Adrenal gland (tissue), 12 donors: ENCODE data around the gene CDH4. TPM values are rescaled to one million over a fixed set of nuclear protein-coding genes. Genes with fewer than 3 reads are reported as not detected.

ENCODE experiments used
- DNase-seq, 7 donors: peaks; one replicate each; pipeline ENCODE4 v3.0.0-alpha.2; 2019 to 2020
- H3K27ac ChIP-seq, 5 donors: fragments of 200-600 bp; sonication (generic) in 4 of 5; 1 replicate in 3 of 5; 2 replicates in 2 of 5; pipeline versions ENCODE4 v1.5.1 to v1.8.0; 2016 to 2020; ENCODE audit warnings: mild to moderate bottlenecking in 1 of 5
- H3K27me3 ChIP-seq: fragments of 200-600 bp; 2 replicates; pipeline ENCODE4 v1.8.0; 2021
- H3K36me3 ChIP-seq, 2 donors: fragments of 200-600 bp; replicated peaks in 1 of 2; 1 replicate in 1 of 2; 2 replicates in 1 of 2; pipeline versions ENCODE4 v1.5.1 to v1.8.0; 2018 to 2022
- H3K4me1 ChIP-seq, 2 donors: fragments of 200-600 bp; replicated peaks in 1 of 2; 1 replicate in 1 of 2; 2 replicates in 1 of 2; pipeline versions ENCODE4 v1.5.1 to v1.8.0; 2018 to 2021
- H3K4me3 ChIP-seq, 4 donors: fragments of 200-600 bp; sonication (generic) in 3 of 4; one replicate each; pipeline ENCODE4 v1.5.1; 2016 to 2018
- H3K9me3 ChIP-seq, 3 donors: fragments of 200-600 bp; sonication (generic) in 1 of 3; replicated peaks in 1 of 3; 1 replicate in 2 of 3; 2 replicates in 1 of 3; pipeline versions ENCODE4 v1.5.1 to v1.8.0; 2016 to 2021
- CTCF ChIP-seq, 6 experiments: fragments of 450-650 bp in 4 of 6; fragments of 200-600 bp in 2 of 6; sonication (generic) in 1 of 6; IDR thresholded peaks; 1 replicate in 5 of 6; 2 replicates in 1 of 6; pipeline versions ENCODE4 v1.5.1 to v1.8.0; 2016 to 2021; ENCODE audit warnings: antibody characterized with exemption in 6 of 6, mild to moderate bottlenecking in 2 of 6, moderate library complexity in 1 of 6
- POLR2A ChIP-seq, 2 donors: fragments of 450-650 bp; IDR thresholded peaks; one replicate each; pipeline ENCODE4 v1.6.1; 2017; ENCODE audit warnings: antibody characterized with exemption in 2 of 2, mild to moderate bottlenecking in 2 of 2, moderate library complexity in 1 of 2
- WGBS, 4 donors: extraction: QIAGEN DNeasy Blood & Tissue Kit in 2 of 4; methylation state at CpG; one replicate each; pipeline versions ENCODE4 v1.1.5 to v1.1.7; 2013 to 2017; 5-methylcytosine and 5-hydroxymethylcytosine counted together
- intact Hi-C, 2 donors: fragments of 100-400 bp; cut with DNase I; formaldehyde crosslinking; loops; one replicate each; pipeline versions ENCODE4 v1.14.1 to v1.15.0; 2022 to 2023
- polyA plus RNA-seq, 3 donors: library from polyadenylated mRNA; stranded (reverse); fragments of 200-250 nt in 2 of 3; fragments of 350-450 nt in 1 of 3; fragmentation: Illumina TruSeq in 1 of 3; extraction: RNeasy Lipid Tissue Mini Kit (QIAGEN cat#74804) in 1 of 3; gene quantifications; one replicate each; pipeline ENCODE4 v1.2.3, GENCODE V29; 2013 to 2014
- total RNA-seq, 9 donors: library from RNA; depleted of rRNA in 4 of 9; stranded (reverse); fragments of >200 nt in 4 of 9; fragments of 120-200 nt in 1 of 9; fragmentation: NEBNext Ultra II Directional in 1 of 9; extraction: Animal tissue kit (Norgen Biotek cat#: 25700) in 1 of 9; gene quantifications; one replicate each; pipeline versions ENCODE4 v1.1.0 to v1.2.4, GENCODE V29; 2013 to 2023
- donor health status: healthy with polysubstance abuse.
- donor health status: Bipolar disorder and iron deficiency.
- donor health status: DM: yes; HTN: yes; CAD: no.
- donor health status: DM: no; HTN: no; CAD: no.
- donor health status: DM: no; HTN: no; CAD: no.
- donor health status: DM: yes; HTN: yes; CAD: no.

The CDH4 gene
- total and polyA plus RNA-seq, 12 donors: 0.08 to 0.53 (median 0.20) TPM; not detected in 3

- Histone ChIP-seq H3K4me1 (no peaks in the 10 kb centered on the region), H3K27me3 (no peaks in the 10 kb centered on the region), H3K9me3 (no peaks in the 10 kb centered on the region), H3K4me3 (no peak overlapping the region), H3K27ac (no peak overlapping the region), H3K36me3 (no peaks in the 10 kb centered on the region)
- intact Hi-C loops: no loop called here
- 55 to 73% (median 59%) methylated on average over 15 to 24 of the region's 24 CpGs for WGBS, 4 donors
- TF ChIP-seq POLR2A (IDR thresholded peaks at IDR 0.05): no peak
- no peak for TF ChIP-seq CTCF (IDR thresholded peaks at IDR 0.05)
- DNase-seq: no peak
Measured at GRCh38 chr20:61869750-61870507, 617.9 kb downstream of the CDH4 start.

- H3K27me3 ChIP-seq: no peaks in the 10 kb centered on the region
- WGBS, 4 donors: 78 to 84% (median 80%) methylated on average over 6 of the region's 6 CpGs
- no peak overlapping the region for H3K4me3 ChIP-seq
- no peaks in the 10 kb centered on the region for H3K36me3 ChIP-seq
- TF ChIP-seq CTCF (IDR thresholded peaks at IDR 0.05): no peak
- no peak for TF ChIP-seq POLR2A (IDR thresholded peaks at IDR 0.05)
- no peaks in the 10 kb centered on the region for H3K9me3 ChIP-seq
- no peaks in the 10 kb centered on the region for H3K4me1 ChIP-seq
- DNase-seq: no peak
- intact Hi-C loops: no loop called here
- H3K27ac ChIP-seq: no peak overlapping the region
Measured at GRCh38 chr20:61871160-61871559, 619.1 kb downstream of the CDH4 start.

- no peaks in the 10 kb centered on the region for H3K27me3 ChIP-seq
- no peak for DNase-seq
- no peak overlapping the region for H3K4me3 ChIP-seq
- no peaks in the 10 kb centered on the region for H3K4me1 ChIP-seq
- intact Hi-C loops: no loop called here
- TF ChIP-seq CTCF (IDR thresholded peaks at IDR 0.05) (no peak), POLR2A (IDR thresholded peaks at IDR 0.05) (no peak)
- no peaks in the 10 kb centered on the region for H3K9me3 ChIP-seq
- 84 to 90% (median 87%) methylated on average over 8 of the region's 8 CpGs for WGBS, 4 donors
- H3K36me3 ChIP-seq: no peaks in the 10 kb centered on the region
- no peak overlapping the region for H3K27ac ChIP-seq
Measured at GRCh38 chr20:61871913-61872312, 619.9 kb downstream of the CDH4 start.

- no peak for TF ChIP-seq POLR2A (IDR thresholded peaks at IDR 0.05)
- TF ChIP-seq CTCF (IDR thresholded peaks at IDR 0.05): no peak
- WGBS, 4 donors: 88 to 92% (median 89%) methylated on average over 4 to 20 of the region's 20 CpGs
- Histone ChIP-seq H3K4me3 (no peak overlapping the region), H3K27ac (no peak overlapping the region), H3K4me1 (no peaks in the 10 kb centered on the region), H3K27me3 (no peaks in the 10 kb centered on the region), H3K9me3 (no peaks in the 10 kb centered on the region), H3K36me3 (no peaks in the 10 kb centered on the region)
- intact Hi-C loops: no loop called here
- no peak for DNase-seq
Measured at GRCh38 chr20:61872371-61872900, 620.4 kb downstream of the CDH4 start.
